22Rv1 (cell line): ENCODE measurements around the gene PPP1R13B.

Experiments
- ZFX ChIP-seq: fragments of 450-650 bp; IDR thresholded peaks from 2 replicates; pipeline ENCODE4 v1.6.1; 2017; ENCODE audit warnings: antibody characterized with exemption, borderline replicate concordance
- TF ChIP-seq, protein P1 (sequence below): fragments of 450-650 bp; IDR thresholded peaks from 2 replicates; pipeline ENCODE4 v1.5.1; 2017; ENCODE audit warnings: mild to moderate bottlenecking

DNA sequence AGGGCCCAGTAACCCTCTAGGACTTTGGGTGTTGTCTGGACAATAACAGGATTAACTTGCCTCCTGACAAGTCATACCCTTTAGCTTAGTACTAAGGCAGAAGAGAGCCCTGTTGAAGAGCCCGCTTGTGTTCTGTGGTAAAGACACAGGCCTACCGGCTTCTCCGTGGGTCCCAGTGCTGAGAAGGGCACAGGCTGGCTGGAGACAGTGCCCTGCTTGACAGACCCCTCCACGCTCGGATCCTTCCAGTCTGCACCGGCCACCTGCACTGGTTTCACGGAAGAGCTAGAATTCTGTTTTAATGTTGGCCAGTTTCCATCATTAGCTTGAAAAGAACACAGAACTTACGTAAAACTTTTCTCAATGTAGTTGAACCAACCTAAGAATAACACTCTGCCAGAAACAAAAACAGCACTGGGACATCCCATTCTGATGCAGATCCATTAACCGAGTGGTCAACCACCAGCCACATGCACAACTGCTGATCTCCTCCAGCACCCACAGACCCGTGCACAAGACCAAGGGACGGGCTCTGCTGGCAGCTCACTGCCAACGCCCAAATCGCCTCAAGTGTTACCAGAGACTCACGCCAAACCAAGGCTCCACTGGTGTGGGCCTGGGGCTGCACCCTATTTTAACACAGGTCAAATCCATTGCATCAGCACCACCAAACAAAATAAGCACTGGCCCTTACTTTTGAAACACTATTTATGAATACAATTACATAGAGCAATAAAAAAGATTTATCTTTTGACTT, 104.7 kb downstream of the PPP1R13B start:
- TF ChIP-seq, protein P1, sequence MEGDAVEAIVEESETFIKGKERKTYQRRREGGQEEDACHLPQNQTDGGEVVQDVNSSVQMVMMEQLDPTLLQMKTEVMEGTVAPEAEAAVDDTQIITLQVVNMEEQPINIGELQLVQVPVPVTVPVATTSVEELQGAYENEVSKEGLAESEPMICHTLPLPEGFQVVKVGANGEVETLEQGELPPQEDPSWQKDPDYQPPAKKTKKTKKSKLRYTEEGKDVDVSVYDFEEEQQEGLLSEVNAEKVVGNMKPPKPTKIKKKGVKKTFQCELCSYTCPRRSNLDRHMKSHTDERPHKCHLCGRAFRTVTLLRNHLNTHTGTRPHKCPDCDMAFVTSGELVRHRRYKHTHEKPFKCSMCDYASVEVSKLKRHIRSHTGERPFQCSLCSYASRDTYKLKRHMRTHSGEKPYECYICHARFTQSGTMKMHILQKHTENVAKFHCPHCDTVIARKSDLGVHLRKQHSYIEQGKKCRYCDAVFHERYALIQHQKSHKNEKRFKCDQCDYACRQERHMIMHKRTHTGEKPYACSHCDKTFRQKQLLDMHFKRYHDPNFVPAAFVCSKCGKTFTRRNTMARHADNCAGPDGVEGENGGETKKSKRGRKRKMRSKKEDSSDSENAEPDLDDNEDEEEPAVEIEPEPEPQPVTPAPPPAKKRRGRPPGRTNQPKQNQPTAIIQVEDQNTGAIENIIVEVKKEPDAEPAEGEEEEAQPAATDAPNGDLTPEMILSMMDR = no peak
- TF ChIP-seq ZFX = no peak
